K562 (cell line): Measurements from ENCODE around the gene AKNAD1. TPM values are rescaled to one million over a fixed set of nuclear protein-coding genes. Genes with fewer than 3 reads are reported as not detected.

Source experiments
- ARID1B ChIP-seq: fragments of 450-650 bp; IDR thresholded peaks from 2 replicates; pipeline ENCODE4 v1.6.1; 2016; ENCODE audit warnings: antibody characterized with exemption, mild to moderate bottlenecking, inconsistent platforms
- CBFA2T2 ChIP-seq: fragments of 450-650 bp; conservative IDR thresholded peaks from 2 replicates; pipeline ENCODE4 v1.6.1; 2017; ENCODE audit warnings: mild to moderate bottlenecking
- FIP1L1 ChIP-seq: fragments of 200-400 bp; formaldehyde crosslinking; IDR thresholded peaks from 2 replicates; pipeline ENCODE4 v1.6.1; 2018; ENCODE audit warnings: mild to moderate bottlenecking, low read depth, low read length; ENCODE audit not compliant: poor library complexity, severe bottlenecking
- GATAD2B ChIP-seq: fragments of 450-650 bp; IDR thresholded peaks from 2 replicates; pipeline ENCODE4 v1.6.1; 2017; ENCODE audit warnings: mild to moderate bottlenecking, borderline replicate concordance
- HNRNPUL1 ChIP-seq: fragments of 200-400 bp; formaldehyde crosslinking; IDR thresholded peaks from 2 replicates; pipeline ENCODE4 v1.6.1; 2017; ENCODE audit warnings: low read length
- MCM7 ChIP-seq, 2 experiments: fragments of 450-650 bp; IDR thresholded peaks; 2 replicates each; pipeline ENCODE4 v1.6.1; 2016 to 2018
- MTA2 ChIP-seq: fragments of 450-650 bp; IDR thresholded peaks from 2 replicates; pipeline ENCODE4 v1.6.1; 2016; ENCODE audit warnings: low read depth
- NFIC ChIP-seq: fragments of 450-650 bp; IDR thresholded peaks from 2 replicates; pipeline ENCODE4 v1.6.1; 2017; ENCODE audit warnings: mild to moderate bottlenecking, inconsistent platforms
- PHF20 ChIP-seq: fragments of 450-650 bp; IDR thresholded peaks from 2 replicates; pipeline ENCODE4 v1.6.1; 2018; ENCODE audit not compliant: partially characterized antibody
- RBM15 ChIP-seq: fragments of 200-400 bp; formaldehyde crosslinking; IDR thresholded peaks from 2 replicates; pipeline ENCODE4 v1.6.1; 2018; ENCODE audit warnings: mild to moderate bottlenecking, low read length, moderate library complexity; ENCODE audit not compliant: insufficient read depth
- RFX7 ChIP-seq: fragments of 250-450 bp; sonication (Bioruptor Pico); IDR thresholded peaks from 2 replicates; pipeline ENCODE4 v1.5.1; 2021; ENCODE audit warnings: mild to moderate bottlenecking
- SRSF3 ChIP-seq: fragments of 200-400 bp; formaldehyde crosslinking; IDR thresholded peaks from 2 replicates; pipeline ENCODE4 v1.6.1; 2016; ENCODE audit warnings: mild to moderate bottlenecking, low read length, moderate library complexity; ENCODE audit not compliant: insufficient read depth
- ZKSCAN8 ChIP-seq: fragments of 200-800 bp; sonication (Bioruptor generic); IDR thresholded peaks from 2 replicates; pipeline ENCODE4 v1.6.1; 2016; ENCODE audit warnings: missing genetic modification characterization, missing compliant biosample characterization
- ZNF280A ChIP-seq: fragments of 450-650 bp; IDR thresholded peaks from 2 replicates; pipeline ENCODE4 v1.6.1; 2018; ENCODE audit warnings: mild to moderate bottlenecking, low read depth; ENCODE audit not compliant: partially characterized antibody
- polyA plus RNA-seq, 8 experiments: library from polyadenylated mRNA; depleted of rRNA in 4 of 8; stranded (reverse) in 5 of 8; unstranded in 3 of 8; fragments of >200 nt; fragmentation: Nextera tagmentation in 2 of 8; fragmentation: Illumina TruSeq in 1 of 8; extraction: Ambion mirVana in 2 of 8; extraction: Trizol in 1 of 8; gene quantifications; 2 replicates each; pipeline versions ENCODE4 v1.2.1 to v1.2.3, GENCODE V29; 2011 to 2014; ENCODE audit warnings: inconsistent platforms in 1 of 8, missing spikeins in 1 of 8
- total RNA-seq, 7 experiments: library from RNA; depleted of rRNA in 6 of 7; stranded (reverse); fragments of >200 nt in 6 of 7; fragmentation: Illumina TruSeq in 2 of 7; extraction: Trizol in 2 of 7; gene quantifications; 2 replicates each; pipeline versions ENCODE4 v1.2.1 to v1.2.3, GENCODE V29; 2011 to 2021; ENCODE audit warnings: low replicate concordance in 1 of 7
- TF ChIP-seq, protein P1 (sequence below): fragments of 450-650 bp; formaldehyde crosslinking; IDR thresholded peaks from 2 replicates; pipeline ENCODE4 v1.4.0; 2020; ENCODE audit warnings: mild to moderate bottlenecking, moderate library complexity
- TF ChIP-seq, protein P2 (sequence below): sonication (generic); formaldehyde crosslinking; IDR thresholded peaks from 2 replicates; pipeline ENCODE4 v1.8.0; 2023; ENCODE audit warnings: mild to moderate bottlenecking, missing genetic modification reagents
- TF ChIP-seq, protein P3 (sequence below): fragments of 250-450 bp; sonication (Bioruptor Pico); IDR thresholded peaks from 2 replicates; pipeline ENCODE4 v1.8.0; 2022; ENCODE audit warnings: moderate library complexity, mild to moderate bottlenecking, inconsistent platforms

AKNAD1 gene
- total and polyA plus RNA-seq, 9 of the 15 experiments (the other 6 are each of a cell fraction or from before 2014, with no cell fraction given) = 0.13 to 0.30 TPM; not detected in 7

DNA sequence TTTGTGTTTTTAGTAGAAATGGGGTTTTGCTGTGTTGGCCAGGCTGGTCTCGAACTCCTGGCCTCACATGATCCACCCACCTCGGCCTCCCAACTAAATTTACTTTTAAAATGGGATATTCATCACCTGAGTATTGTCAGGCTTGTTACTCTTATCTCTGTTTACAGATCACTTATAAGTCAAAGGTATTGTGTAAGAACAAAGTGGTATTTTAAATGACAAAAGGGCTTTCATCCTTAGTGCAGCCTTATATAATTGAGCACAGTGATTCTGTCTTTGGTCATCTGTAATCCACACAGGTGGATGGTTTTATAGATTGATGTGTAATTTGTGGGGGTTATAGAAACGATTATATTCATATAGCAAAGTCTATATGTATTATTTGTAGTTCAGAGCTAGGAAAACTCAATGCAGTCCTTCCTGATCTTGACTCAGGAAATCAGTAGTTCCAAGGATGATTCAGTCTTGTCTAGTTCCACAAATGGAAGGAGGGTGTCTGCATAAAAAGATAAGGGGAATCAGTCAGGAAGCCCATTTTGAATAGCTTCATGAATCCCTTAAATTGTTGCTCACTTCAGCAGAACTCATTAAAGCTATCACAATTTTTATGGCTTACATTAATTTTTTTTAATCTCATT is 75.8 kb downstream of the AKNAD1 start (continued):
- TF ChIP-seq GATAD2B (0 out of 2 replicates have a peak, but pooled peaks have one; percentile 38), ZNF280A (no peak), MTA2 (peak; percentile 71), ZKSCAN8 (CRISPR knock-in tag) (no peak), NFIC (no peak; the same call in 1 of the 2 replicates), FIP1L1 (no peak), CBFA2T2 (peak; percentile 69), ARID1B (peak; percentile 93), MCM7 (IDR thresholded peaks at IDR 0.05) (no peak), RBM15 (no peak), RFX7 (CRISPR knock-in tag) (no peak), HNRNPUL1 (no peak), PHF20 (no peak), SRSF3 (no peak)
- TF ChIP-seq, protein P1, sequence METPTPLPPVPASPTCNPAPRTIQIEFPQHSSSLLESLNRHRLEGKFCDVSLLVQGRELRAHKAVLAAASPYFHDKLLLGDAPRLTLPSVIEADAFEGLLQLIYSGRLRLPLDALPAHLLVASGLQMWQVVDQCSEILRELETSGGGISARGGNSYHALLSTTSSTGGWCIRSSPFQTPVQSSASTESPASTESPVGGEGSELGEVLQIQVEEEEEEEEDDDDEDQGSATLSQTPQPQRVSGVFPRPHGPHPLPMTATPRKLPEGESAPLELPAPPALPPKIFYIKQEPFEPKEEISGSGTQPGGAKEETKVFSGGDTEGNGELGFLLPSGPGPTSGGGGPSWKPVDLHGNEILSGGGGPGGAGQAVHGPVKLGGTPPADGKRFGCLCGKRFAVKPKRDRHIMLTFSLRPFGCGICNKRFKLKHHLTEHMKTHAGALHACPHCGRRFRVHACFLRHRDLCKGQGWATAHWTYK (CRISPR knock-in tag) = no peak
- TF ChIP-seq, protein P2, sequence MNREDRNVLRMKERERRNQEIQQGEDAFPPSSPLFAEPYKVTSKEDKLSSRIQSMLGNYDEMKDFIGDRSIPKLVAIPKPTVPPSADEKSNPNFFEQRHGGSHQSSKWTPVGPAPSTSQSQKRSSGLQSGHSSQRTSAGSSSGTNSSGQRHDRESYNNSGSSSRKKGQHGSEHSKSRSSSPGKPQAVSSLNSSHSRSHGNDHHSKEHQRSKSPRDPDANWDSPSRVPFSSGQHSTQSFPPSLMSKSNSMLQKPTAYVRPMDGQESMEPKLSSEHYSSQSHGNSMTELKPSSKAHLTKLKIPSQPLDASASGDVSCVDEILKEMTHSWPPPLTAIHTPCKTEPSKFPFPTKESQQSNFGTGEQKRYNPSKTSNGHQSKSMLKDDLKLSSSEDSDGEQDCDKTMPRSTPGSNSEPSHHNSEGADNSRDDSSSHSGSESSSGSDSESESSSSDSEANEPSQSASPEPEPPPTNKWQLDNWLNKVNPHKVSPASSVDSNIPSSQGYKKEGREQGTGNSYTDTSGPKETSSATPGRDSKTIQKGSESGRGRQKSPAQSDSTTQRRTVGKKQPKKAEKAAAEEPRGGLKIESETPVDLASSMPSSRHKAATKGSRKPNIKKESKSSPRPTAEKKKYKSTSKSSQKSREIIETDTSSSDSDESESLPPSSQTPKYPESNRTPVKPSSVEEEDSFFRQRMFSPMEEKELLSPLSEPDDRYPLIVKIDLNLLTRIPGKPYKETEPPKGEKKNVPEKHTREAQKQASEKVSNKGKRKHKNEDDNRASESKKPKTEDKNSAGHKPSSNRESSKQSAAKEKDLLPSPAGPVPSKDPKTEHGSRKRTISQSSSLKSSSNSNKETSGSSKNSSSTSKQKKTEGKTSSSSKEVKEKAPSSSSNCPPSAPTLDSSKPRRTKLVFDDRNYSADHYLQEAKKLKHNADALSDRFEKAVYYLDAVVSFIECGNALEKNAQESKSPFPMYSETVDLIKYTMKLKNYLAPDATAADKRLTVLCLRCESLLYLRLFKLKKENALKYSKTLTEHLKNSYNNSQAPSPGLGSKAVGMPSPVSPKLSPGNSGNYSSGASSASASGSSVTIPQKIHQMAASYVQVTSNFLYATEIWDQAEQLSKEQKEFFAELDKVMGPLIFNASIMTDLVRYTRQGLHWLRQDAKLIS (CRISPR knock-in tag) = no peak
- TF ChIP-seq, protein P3, sequence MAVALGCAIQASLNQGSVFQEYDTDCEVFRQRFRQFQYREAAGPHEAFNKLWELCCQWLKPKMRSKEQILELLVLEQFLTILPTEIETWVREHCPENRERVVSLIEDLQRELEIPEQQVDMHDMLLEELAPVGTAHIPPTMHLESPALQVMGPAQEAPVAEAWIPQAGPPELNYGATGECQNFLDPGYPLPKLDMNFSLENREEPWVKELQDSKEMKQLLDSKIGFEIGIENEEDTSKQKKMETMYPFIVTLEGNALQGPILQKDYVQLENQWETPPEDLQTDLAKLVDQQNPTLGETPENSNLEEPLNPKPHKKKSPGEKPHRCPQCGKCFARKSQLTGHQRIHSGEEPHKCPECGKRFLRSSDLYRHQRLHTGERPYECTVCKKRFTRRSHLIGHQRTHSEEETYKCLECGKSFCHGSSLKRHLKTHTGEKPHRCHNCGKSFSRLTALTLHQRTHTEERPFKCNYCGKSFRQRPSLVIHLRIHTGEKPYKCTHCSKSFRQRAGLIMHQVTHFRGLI (CRISPR knock-in tag) = no peak
